GM23248 (cell line): Measurements from ENCODE around the gene RAPGEF2. TPM values are rescaled to one million over a fixed set of nuclear protein-coding genes. Genes with fewer than 3 reads are reported as not detected.
A peak's percentile ranks its signal among the peaks of the same experiment; 100 is the strongest.
"Not testable (repeated sequence)": the region's sequence is repeated elsewhere in the genome, so short reads cannot be mapped to it uniquely, and the experiment has no call there.

Experiments used
- DNase-seq: peaks from one replicate; pipeline ENCODE4 v3.0.0-alpha.2; 2015
- H2AFZ ChIP-seq: fragments of 200-600 bp; sonication (generic); 2 replicates; pipeline ENCODE4 v1.6.1; 2016; ENCODE audit warnings: antibody characterized with exemption
- H3F3A ChIP-seq: fragments of 200-600 bp; sonication (generic); 2 replicates; pipeline ENCODE4 v1.6.1; 2016; ENCODE audit warnings: mild to moderate bottlenecking, antibody characterized with exemption, mixed run types; ENCODE audit not compliant: insufficient read depth
- H3K27ac ChIP-seq: fragments of 200-600 bp; sonication (generic); 2 replicates; pipeline ENCODE4 v1.5.1; 2016; ENCODE audit warnings: mild to moderate bottlenecking
- H3K27me3 ChIP-seq: fragments of 200-600 bp; sonication (generic); replicated peaks from 2 replicates; pipeline ENCODE4 v1.6.1; 2016; ENCODE audit warnings: mild to moderate bottlenecking; ENCODE audit not compliant: insufficient read depth
- H3K36me3 ChIP-seq: fragments of 200-600 bp; sonication (generic); 2 replicates; pipeline ENCODE4 v1.6.1; 2016; ENCODE audit warnings: low read depth, mild to moderate bottlenecking
- H3K4me1 ChIP-seq: fragments of 200-600 bp; sonication (generic); 2 replicates; pipeline ENCODE4 v1.6.1; 2016; ENCODE audit warnings: mild to moderate bottlenecking; ENCODE audit not compliant: insufficient read depth
- H3K4me2 ChIP-seq: fragments of 200-600 bp; sonication (generic); one replicate; pipeline ENCODE4 v1.6.1; 2016; ENCODE audit warnings: mild to moderate bottlenecking; ENCODE audit not compliant: unreplicated experiment
- H3K4me3 ChIP-seq: fragments of 200-600 bp; sonication (generic); 2 replicates; pipeline ENCODE4 v1.5.1; 2016; ENCODE audit warnings: mild to moderate bottlenecking
- H3K79me2 ChIP-seq: fragments of 200-600 bp; sonication (generic); 2 replicates; pipeline ENCODE4 v1.6.1; 2016; ENCODE audit warnings: mild to moderate bottlenecking; ENCODE audit not compliant: insufficient read depth
- H3K9ac ChIP-seq: fragments of 200-600 bp; sonication (generic); 2 replicates; pipeline ENCODE4 v1.6.1; 2016; ENCODE audit warnings: mild to moderate bottlenecking
- H3K9me2 ChIP-seq: fragments of 200-600 bp; sonication (generic); 2 replicates; pipeline ENCODE4 v1.6.1; 2016; ENCODE audit warnings: mixed run types, mild to moderate bottlenecking, moderate library complexity; ENCODE audit not compliant: insufficient read depth
- H3K9me3 ChIP-seq: fragments of 200-600 bp; sonication (generic); one replicate; pipeline ENCODE4 v1.6.1; 2017; ENCODE audit warnings: low read depth
- H4K20me1 ChIP-seq: fragments of 200-600 bp; sonication (generic); 2 replicates; pipeline ENCODE4 v1.6.0; 2016; ENCODE audit not compliant: insufficient read depth
- EZH2 ChIP-seq: fragments of 200-600 bp; sonication (generic); IDR thresholded peaks from 2 replicates; pipeline ENCODE4 v1.6.1; 2018; ENCODE audit warnings: antibody characterized with exemption, mild to moderate bottlenecking; ENCODE audit not compliant: insufficient read depth, poor library complexity, severe bottlenecking
- EZH2phosphoT487 ChIP-seq: fragments of 200-600 bp; sonication (generic); IDR thresholded peaks from 2 replicates; pipeline ENCODE4 v1.6.1; 2018; ENCODE audit warnings: antibody characterized with exemption, moderate library complexity, mild to moderate bottlenecking, low read depth; ENCODE audit not compliant: insufficient read depth
- WGBS, 2 experiments: methylation state at CpG; one replicate each; pipeline ENCODE4 v1.1.6; 2015 to 2017; ENCODE audit warnings: low lambda C conversion rate in 2 of 2, low coverage in 1 of 2; ENCODE audit errors: missing lambda C conversion rate in 2 of 2; 5-methylcytosine and 5-hydroxymethylcytosine counted together
- in situ Hi-C: fragments of 300-500 bp; cut with MboI; formaldehyde crosslinking; loops from 2 replicates; pipeline ENCODE4 v1.15.0; 2020
- polyA plus RNA-seq: library from polyadenylated mRNA; unstranded; fragments of >200 nt; fragmentation: Nextera tagmentation; extraction: Ambion mirVana; gene quantifications from 2 replicates; pipeline ENCODE4 v1.2.1, GENCODE V29; 2016
- total RNA-seq: library from RNA; depleted of rRNA; stranded (reverse); fragments of >200 nt; shearing (Covaris generic); gene quantifications from 2 replicates; pipeline ENCODE4 v1.2.3, GENCODE V29; 2014

Gene RAPGEF2
- total and polyA plus RNA-seq, 2 experiments from 2014 or later, result 6.6 to 21.7 TPM

GRCh38 chr4:159308566-159309340 lies 205.9 kb downstream of the RAPGEF2 start:
- H3K27me3 ChIP-seq, result no peaks in the 10 kb centered on the region
- no peaks in the 10 kb centered on the region for H3K36me3 ChIP-seq
- peaks cover 54% of the 10 kb centered on the region for H3K79me2 ChIP-seq
- TF ChIP-seq EZH2phosphoT487 (no peak), EZH2 (no peak)
- 57 to 69% methylated on average over 4 of the region's 4 CpGs for WGBS, 2 experiments
- H3F3A ChIP-seq, result peaks cover 27% of the 10 kb centered on the region
- H3K4me1 ChIP-seq, result peaks cover 21% of the 10 kb centered on the region
- peak overlapping the region; percentile 70 for H3K27ac ChIP-seq
- no peaks in the 10 kb centered on the region for H3K9me2 ChIP-seq
- H3K9me3 ChIP-seq, result no peaks in the 10 kb centered on the region
- H3K4me2 ChIP-seq, result peak overlapping the region; percentile 74
- peak; percentile 67 for DNase-seq
- peak overlapping the region; percentile 76 for H2AFZ ChIP-seq
- H3K9ac ChIP-seq, result peak overlapping the region; percentile 40
- H3K4me3 ChIP-seq, result peak overlapping the region; percentile 45
- no peaks in the 10 kb centered on the region for H4K20me1 ChIP-seq
- in situ Hi-C loops, result no loop called here

DNA sequence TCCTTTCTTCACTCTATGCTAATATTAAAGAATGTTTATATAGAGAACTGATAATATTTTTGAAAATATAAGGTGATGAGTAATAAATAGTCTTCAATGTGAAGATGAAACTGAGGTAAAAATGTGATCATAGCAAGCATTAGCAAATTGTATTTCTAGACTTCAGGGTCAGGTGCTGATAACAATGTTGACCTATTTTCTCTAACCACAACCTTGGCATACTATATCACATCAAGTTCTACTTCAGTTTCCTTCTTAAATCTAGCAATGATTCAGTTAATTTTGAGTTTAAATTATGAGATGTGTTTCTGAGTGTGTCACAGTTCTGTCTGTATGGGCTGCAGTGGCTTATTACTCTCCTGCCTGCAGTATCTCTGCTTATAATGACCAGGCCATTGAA lies 209.4 kb downstream of the RAPGEF2 start:
- no peak overlapping the region for H2AFZ ChIP-seq
- TF ChIP-seq EZH2 (no peak), EZH2phosphoT487 (no peak)
- H3K9ac ChIP-seq, result no peak overlapping the region
- H3K27ac ChIP-seq, result no peak overlapping the region
- peaks cover 21% of the 10 kb centered on the region for H3K4me1 ChIP-seq
- peaks cover 27% of the 10 kb centered on the region for H3F3A ChIP-seq
- H3K79me2 ChIP-seq, result peaks cover 40% of the 10 kb centered on the region
- no peaks in the 10 kb centered on the region for H4K20me1 ChIP-seq
- no peak for DNase-seq
- no peak overlapping the region for H3K4me2 ChIP-seq
- no peaks in the 10 kb centered on the region for H3K27me3 ChIP-seq
- in situ Hi-C loops, result no loop called here
- no peak overlapping the region for H3K4me3 ChIP-seq
- H3K36me3 ChIP-seq, result no peaks in the 10 kb centered on the region
- no peaks in the 10 kb centered on the region for H3K9me3 ChIP-seq
- H3K9me2 ChIP-seq, result no peaks in the 10 kb centered on the region

- H2AFZ ChIP-seq, H3K4me3 ChIP-seq, H3K36me3 ChIP-seq, H3K27ac ChIP-seq, H3K9ac ChIP-seq, H3K27me3 ChIP-seq, H4K20me1 ChIP-seq, H3F3A ChIP-seq, H3K9me3 ChIP-seq, in situ Hi-C loops, H3K9me2 ChIP-seq, H3K4me1 ChIP-seq, H3K4me2 ChIP-seq: not testable (repeated sequence)
- WGBS, 2 experiments, result 85 to 90% methylated on average over 12 of the region's 12 CpGs
- H3K79me2 ChIP-seq, result peaks cover 23% of the 10 kb centered on the region
- DNase-seq, result peak; percentile 6
Measured at GRCh38 chr4:159315879-159316278, 213.0 kb downstream of the RAPGEF2 start.

GRCh38 chr4:159317203-159317602 lies 214.3 kb downstream of the RAPGEF2 start:
- in situ Hi-C loops, result no loop called here
- H3K9me2 ChIP-seq, result no peaks in the 10 kb centered on the region
- TF ChIP-seq EZH2phosphoT487 (no peak), EZH2 (no peak)
- no peak overlapping the region for H3K27ac ChIP-seq
- no peaks in the 10 kb centered on the region for H3K27me3 ChIP-seq
- no peak overlapping the region for H3K4me2 ChIP-seq
- H3K4me1 ChIP-seq, result no peaks in the 10 kb centered on the region; the same call in 1 of the 2 replicates
- H3K4me3 ChIP-seq, result no peak overlapping the region
- H3F3A ChIP-seq, result no peaks in the 10 kb centered on the region
- no peaks in the 10 kb centered on the region for H3K9me3 ChIP-seq
- H3K36me3 ChIP-seq, result no peaks in the 10 kb centered on the region
- H2AFZ ChIP-seq, result no peak overlapping the region
- WGBS, 2 experiments, result 88 to 93% methylated on average over 5 of the region's 5 CpGs
- H3K79me2 ChIP-seq, result 0 out of 2 replicates have a peak, but pooled peaks cover 16% of the 10 kb centered on the region
- H4K20me1 ChIP-seq, result no peaks in the 10 kb centered on the region
- no peak for DNase-seq
- H3K9ac ChIP-seq, result no peak overlapping the region
